ENCODE results near the gene ACOT7.

DNA sequence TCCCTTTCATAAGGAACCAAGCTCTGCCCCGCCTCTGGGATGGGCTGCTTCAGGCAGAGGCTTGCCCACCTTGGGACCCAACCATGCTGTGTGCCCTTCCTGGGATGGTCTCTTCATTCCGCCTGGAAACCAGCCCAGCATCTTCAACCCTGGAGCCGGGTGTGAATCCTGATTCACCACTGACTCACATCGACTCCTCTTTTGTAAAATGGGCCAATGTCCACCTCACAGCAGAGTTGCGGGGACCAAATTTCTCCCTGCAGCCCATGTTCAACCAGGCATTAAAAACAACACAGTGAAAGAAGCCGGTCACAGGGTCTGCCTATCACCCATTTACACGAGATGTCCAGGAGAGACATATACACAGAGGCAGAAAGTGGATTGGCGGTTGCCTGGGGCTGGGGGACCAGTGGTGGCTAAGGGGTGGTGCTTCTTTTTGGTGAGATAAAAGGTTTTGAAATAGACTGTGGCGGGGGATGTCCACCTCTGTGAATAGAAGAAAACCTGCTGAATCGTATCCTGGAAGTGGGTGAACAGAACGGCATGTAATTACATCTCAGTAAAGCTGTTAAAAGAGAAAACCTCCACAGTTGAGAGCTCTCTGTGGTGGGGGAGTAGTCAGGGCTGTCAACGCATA, 125.8 kb downstream of the ACOT7 start:
- TF ChIP-seq, protein P1, sequence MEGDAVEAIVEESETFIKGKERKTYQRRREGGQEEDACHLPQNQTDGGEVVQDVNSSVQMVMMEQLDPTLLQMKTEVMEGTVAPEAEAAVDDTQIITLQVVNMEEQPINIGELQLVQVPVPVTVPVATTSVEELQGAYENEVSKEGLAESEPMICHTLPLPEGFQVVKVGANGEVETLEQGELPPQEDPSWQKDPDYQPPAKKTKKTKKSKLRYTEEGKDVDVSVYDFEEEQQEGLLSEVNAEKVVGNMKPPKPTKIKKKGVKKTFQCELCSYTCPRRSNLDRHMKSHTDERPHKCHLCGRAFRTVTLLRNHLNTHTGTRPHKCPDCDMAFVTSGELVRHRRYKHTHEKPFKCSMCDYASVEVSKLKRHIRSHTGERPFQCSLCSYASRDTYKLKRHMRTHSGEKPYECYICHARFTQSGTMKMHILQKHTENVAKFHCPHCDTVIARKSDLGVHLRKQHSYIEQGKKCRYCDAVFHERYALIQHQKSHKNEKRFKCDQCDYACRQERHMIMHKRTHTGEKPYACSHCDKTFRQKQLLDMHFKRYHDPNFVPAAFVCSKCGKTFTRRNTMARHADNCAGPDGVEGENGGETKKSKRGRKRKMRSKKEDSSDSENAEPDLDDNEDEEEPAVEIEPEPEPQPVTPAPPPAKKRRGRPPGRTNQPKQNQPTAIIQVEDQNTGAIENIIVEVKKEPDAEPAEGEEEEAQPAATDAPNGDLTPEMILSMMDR (IDR thresholded peaks at IDR 0.05) = no peak
- TF ChIP-seq POLR2A (IDR thresholded peaks at IDR 0.05) = no peak
- TF ChIP-seq POLR2AphosphoS5 (IDR thresholded peaks at IDR 0.05; ENCODE audit: insufficient read depth in 1 of 2, low read depth in 1 of 2) = no peak
